HepG2 (cell line): Measurements from ENCODE around the gene SEMA7A. TPM values are rescaled to one million over a fixed set of nuclear protein-coding genes. Genes with fewer than 3 reads are reported as not detected.

Source experiments
- CBX5 ChIP-seq: sonication (generic); formaldehyde crosslinking; IDR thresholded peaks from 2 replicates; pipeline ENCODE4 v1.4.0; 2020; ENCODE audit warnings: missing genetic modification reagents, borderline replicate concordance
- DZIP1 ChIP-seq: sonication (generic); formaldehyde crosslinking; IDR thresholded peaks from 2 replicates; pipeline ENCODE4 v1.5.0; 2020; ENCODE audit warnings: mild to moderate bottlenecking, missing genetic modification reagents
- EZH2 ChIP-seq: conservative IDR thresholded peaks from 2 replicates; pipeline ENCODE4 v1.6.1; 2012; ENCODE audit warnings: mild to moderate bottlenecking, low read depth, low read length, moderate library complexity
- ISX ChIP-seq: sonication (generic); formaldehyde crosslinking; conservative IDR thresholded peaks from 2 replicates; pipeline ENCODE4 v1.5.0; 2020; ENCODE audit warnings: missing genetic modification reagents
- KLF13 ChIP-seq: sonication (generic); formaldehyde crosslinking; IDR thresholded peaks from 2 replicates; pipeline ENCODE4 v1.4.0; 2020; ENCODE audit warnings: mild to moderate bottlenecking, missing genetic modification reagents
- MTA1 ChIP-seq: sonication (generic); formaldehyde crosslinking; IDR thresholded peaks from 2 replicates; pipeline ENCODE4 v1.4.0; 2020; ENCODE audit warnings: missing genetic modification reagents, mild to moderate bottlenecking, borderline replicate concordance
- NFAT5 ChIP-seq: sonication (generic); formaldehyde crosslinking; IDR thresholded peaks from 2 replicates; pipeline ENCODE4 v1.4.0; 2020; ENCODE audit warnings: missing genetic modification reagents
- NKX3-1 ChIP-seq: sonication (generic); formaldehyde crosslinking; IDR thresholded peaks from 2 replicates; pipeline ENCODE4 v1.5.0; 2020; ENCODE audit warnings: missing genetic modification reagents
- NONO ChIP-seq, 2 experiments: fragments of 450-650 bp in 1 of 2; sonication (generic) in 1 of 2; formaldehyde crosslinking in 1 of 2; IDR thresholded peaks in 1 of 2; conservative IDR thresholded peaks in 1 of 2; 2 replicates each; pipeline versions ENCODE4 v1.6.1 to v1.8.0; 2017 to 2022; ENCODE audit warnings: mild to moderate bottlenecking in 1 of 2, missing genetic modification reagents in 1 of 2, moderate library complexity in 1 of 2
- PLSCR1 ChIP-seq: sonication (generic); formaldehyde crosslinking; IDR thresholded peaks from 2 replicates; pipeline ENCODE4 v1.5.0; 2020; ENCODE audit warnings: missing genetic modification reagents, mild to moderate bottlenecking, borderline replicate concordance
- RFXANK ChIP-seq: IDR thresholded peaks from 2 replicates; pipeline ENCODE4 v1.6.1; 2016
- ZNF143 ChIP-seq: sonication (generic); formaldehyde crosslinking; IDR thresholded peaks from 2 replicates; pipeline ENCODE4 v1.4.0; 2020; ENCODE audit warnings: missing genetic modification reagents
- polyA plus RNA-seq, 8 experiments: library from polyadenylated mRNA; depleted of rRNA in 3 of 8; stranded (reverse) in 7 of 8; unstranded in 1 of 8; fragments of >200 nt; fragmentation: Illumina TruSeq in 4 of 8; extraction: Trizol in 4 of 8; gene quantifications; 2 replicates each; pipeline versions ENCODE4 v1.2.1 to v1.2.3, GENCODE V29; 2011 to 2016; ENCODE audit warnings: low read depth in 4 of 8, missing spikeins in 1 of 8, mixed read lengths in 1 of 8; ENCODE audit not compliant: insufficient read depth in 1 of 8
- total RNA-seq, 5 experiments: library from RNA; depleted of rRNA; stranded (reverse); fragments of >200 nt; fragmentation: Illumina TruSeq; extraction: Trizol; gene quantifications; 2 replicates each; pipeline ENCODE4 v1.2.3, GENCODE V29; 2016; ENCODE audit warnings: low read depth in 1 of 5
- TF ChIP-seq, protein P1 (sequence below): sonication (generic); formaldehyde crosslinking; IDR thresholded peaks from 2 replicates; pipeline ENCODE4 v1.4.0; 2020; ENCODE audit warnings: missing genetic modification reagents, mild to moderate bottlenecking, borderline replicate concordance

The SEMA7A gene
- total and polyA plus RNA-seq, 2 of the 13 experiments (the other 11 are each of a cell fraction or from before 2014, with no cell fraction given) = 9.0 to 15.8 TPM

- TF ChIP-seq MTA1 (0 out of 2 replicates have a peak, but pooled peaks have one; percentile 46), NONO (IDR thresholded peaks at IDR 0.05) (no peak), NONO (CRISPR knock-in tag; conservative IDR thresholded peaks at IDR 0.05) (peak; percentile 48; the same call in 1 of the 2 replicates), RFXANK (CRISPR knock-in tag) (no peak), NFAT5 (no peak), CBX5 (CRISPR knock-in tag) (peak; percentile 33; the same call in 1 of the 2 replicates), EZH2 (no peak), ISX (CRISPR knock-in tag) (no peak), DZIP1 (CRISPR knock-in tag) (0 out of 2 replicates have a peak, but pooled peaks have one; percentile 74), ZNF143 (0 out of 2 replicates have a peak, but pooled peaks have one; percentile 21), KLF13 (CRISPR knock-in tag) (no peak), NKX3-1 (no peak), PLSCR1 (CRISPR knock-in tag) (no peak)
- TF ChIP-seq, protein P1, sequence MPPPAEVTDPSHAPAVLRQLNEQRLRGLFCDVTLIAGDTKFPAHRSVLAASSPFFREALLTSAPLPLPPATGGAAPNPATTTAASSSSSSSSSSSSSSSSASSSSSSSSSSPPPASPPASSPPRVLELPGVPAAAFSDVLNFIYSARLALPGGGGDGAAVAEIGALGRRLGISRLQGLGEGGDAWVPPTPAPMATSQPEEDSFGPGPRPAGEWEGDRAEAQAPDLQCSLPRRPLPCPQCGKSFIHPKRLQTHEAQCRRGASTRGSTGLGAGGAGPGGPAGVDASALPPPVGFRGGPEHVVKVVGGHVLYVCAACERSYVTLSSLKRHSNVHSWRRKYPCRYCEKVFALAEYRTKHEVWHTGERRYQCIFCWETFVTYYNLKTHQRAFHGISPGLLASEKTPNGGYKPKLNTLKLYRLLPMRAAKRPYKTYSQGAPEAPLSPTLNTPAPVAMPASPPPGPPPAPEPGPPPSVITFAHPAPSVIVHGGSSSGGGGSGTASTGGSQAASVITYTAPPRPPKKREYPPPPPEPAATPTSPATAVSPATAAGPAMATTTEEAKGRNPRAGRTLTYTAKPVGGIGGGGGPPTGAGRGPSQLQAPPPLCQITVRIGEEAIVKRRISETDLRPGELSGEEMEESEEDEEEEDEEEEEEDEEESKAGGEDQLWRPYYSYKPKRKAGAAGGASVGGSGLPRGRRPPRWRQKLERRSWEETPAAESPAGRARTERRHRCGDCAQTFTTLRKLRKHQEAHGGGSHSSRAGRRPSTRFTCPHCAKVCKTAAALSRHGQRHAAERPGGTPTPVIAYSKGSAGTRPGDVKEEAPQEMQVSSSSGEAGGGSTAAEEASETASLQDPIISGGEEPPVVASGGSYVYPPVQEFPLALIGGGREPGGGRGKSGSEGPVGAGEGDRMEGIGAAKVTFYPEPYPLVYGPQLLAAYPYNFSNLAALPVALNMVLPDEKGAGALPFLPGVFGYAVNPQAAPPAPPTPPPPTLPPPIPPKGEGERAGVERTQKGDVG = peak; percentile 70; the same call in 1 of the 2 replicates
These were observed 67.9 kb downstream of the SEMA7A start (continued) for GRCh38 chr15:74365598-74366445.
